Activated CD4-positive, alpha-beta memory T cell treated with anti-CD3 and anti-CD28 coated beads for 36 hours (primary cell): ENCODE results near the gene ZRSR2. TPM values are rescaled to one million over a fixed set of nuclear protein-coding genes. Genes with fewer than 3 reads are reported as not detected.
A peak's percentile ranks its signal among the peaks of the same experiment; 100 is the strongest.
"Not testable (repeated sequence)": the region's sequence is repeated elsewhere in the genome, so short reads cannot be mapped to it uniquely, and the experiment has no call there.

Source experiments
- CTCF ChIA-PET: fragments of 350-600 bp; sonication (Branson Sonifier 250); formaldehyde crosslinking; loops from one replicate; lab custom pipeline; 2021; ENCODE audit warnings: antibody characterized with exemption, inconsistent platforms; lab: Charles Lee
- POLR2A ChIA-PET: fragments of 350-600 bp; sonication (Branson Sonifier 250); formaldehyde crosslinking; loops from one replicate; lab custom pipeline; 2021; ENCODE audit warnings: antibody characterized with exemption; lab: Charles Lee
- DNase-seq: peaks from one replicate; pipeline ENCODE4 v3.0.0-alpha.2; 2020
- H3K27ac Mint-ChIP-seq: one replicate; pipeline ENCODE4 v1.8.0; 2021; ENCODE audit warnings: mixed read lengths
- H3K27me3 Mint-ChIP-seq: one replicate; pipeline ENCODE4 v1.8.0; 2021; ENCODE audit warnings: mixed read lengths
- H3K36me3 Mint-ChIP-seq: one replicate; pipeline ENCODE4 v1.8.0; 2021; ENCODE audit warnings: mixed read lengths
- H3K4me1 Mint-ChIP-seq: one replicate; pipeline ENCODE4 v1.8.0; 2021; ENCODE audit warnings: low read depth, mixed read lengths
- H3K4me3 Mint-ChIP-seq: one replicate; pipeline ENCODE4 v1.8.0; 2021; ENCODE audit warnings: mild to moderate bottlenecking, mixed read lengths
- H3K9me3 Mint-ChIP-seq: one replicate; pipeline ENCODE4 v1.8.0; 2021; ENCODE audit warnings: mixed read lengths
- intact Hi-C: fragments of 100-400 bp; cut with micrococcal nuclease; formaldehyde crosslinking; loops from one replicate; pipeline ENCODE4 v1.15.1; 2023
- total RNA-seq, 2 experiments: library from RNA; stranded (reverse); gene quantifications; one replicate each; pipeline ENCODE4 v1.2.3, GENCODE V29; 2021

ZRSR2 gene
- total RNA-seq, 2 experiments from 2014 or later: 16.2 to 17.3 TPM

DNA sequence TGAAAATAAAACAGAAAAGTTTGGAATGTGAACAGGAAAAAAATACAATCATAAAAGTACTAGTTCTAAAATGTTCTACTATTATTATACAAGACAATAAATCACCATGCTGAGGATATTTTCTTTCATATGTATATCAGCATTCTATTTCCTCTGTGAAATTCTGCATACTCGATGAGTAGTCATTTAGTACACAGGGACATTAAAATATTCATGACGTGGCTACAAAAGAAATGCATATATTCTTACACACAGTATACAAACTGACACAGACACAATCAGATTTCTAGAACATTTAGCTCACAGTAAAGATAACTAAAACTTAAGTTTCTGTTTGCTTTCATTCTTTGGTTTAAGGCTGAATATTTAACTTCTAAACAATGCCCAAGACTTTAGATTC lies 41.1 kb downstream of the ZRSR2 start:
- H3K4me1 Mint-ChIP-seq, intact Hi-C loops, H3K36me3 Mint-ChIP-seq, CTCF ChIA-PET, DNase-seq, H3K4me3 Mint-ChIP-seq, POLR2A ChIA-PET, H3K9me3 Mint-ChIP-seq, H3K27ac Mint-ChIP-seq, H3K27me3 Mint-ChIP-seq: not testable (repeated sequence)

GRCh38 chrX:15834053-15834452 lies 43.8 kb downstream of the ZRSR2 start:
- H3K4me1 Mint-ChIP-seq: no peaks in the 10 kb centered on the region
- no peaks in the 10 kb centered on the region for H3K9me3 Mint-ChIP-seq
- POLR2A ChIA-PET: no interaction called here
- H3K27ac Mint-ChIP-seq: peak overlapping the region; percentile 23
- no peaks in the 10 kb centered on the region for H3K27me3 Mint-ChIP-seq
- DNase-seq: no peak
- peaks cover 2% of the 10 kb centered on the region for H3K36me3 Mint-ChIP-seq
- intact Hi-C loops: no loop called here
- no peak overlapping the region for H3K4me3 Mint-ChIP-seq
- CTCF ChIA-PET: no interaction called here

- Mint-ChIP-seq H3K4me1 (no peaks in the 10 kb centered on the region), H3K9me3 (no peaks in the 10 kb centered on the region), H3K36me3 (peaks cover 2% of the 10 kb centered on the region), H3K4me3 (no peak overlapping the region), H3K27ac (no peak overlapping the region), H3K27me3 (no peaks in the 10 kb centered on the region)
- no peak for DNase-seq
- ChIA-PET CTCF (no interaction called here), POLR2A (no interaction called here)
- intact Hi-C loops: no loop called here
Observed at GRCh38 chrX:15834827-15835595, 44.7 kb downstream of the ZRSR2 start.

DNA sequence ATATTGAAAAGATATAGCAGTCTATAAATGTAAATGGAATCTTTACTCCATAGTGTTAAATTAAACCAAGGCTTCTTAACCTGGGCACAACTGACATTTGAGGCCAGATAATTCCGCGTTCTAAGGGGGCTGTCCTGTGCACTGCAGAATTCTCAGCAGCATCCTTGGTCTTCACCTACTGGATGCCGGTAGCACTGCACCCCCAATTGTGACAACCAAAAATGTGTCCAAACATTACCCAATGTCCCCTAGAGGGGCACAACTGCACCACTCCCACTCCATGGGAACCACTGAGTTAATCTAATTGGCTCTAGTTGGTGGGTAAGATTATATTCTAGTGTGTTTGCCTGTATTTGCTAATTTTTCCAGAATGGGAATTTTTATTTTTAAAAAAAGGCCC lies 47.7 kb downstream of the ZRSR2 start:
- intact Hi-C loops: no loop called here
- CTCF ChIA-PET: no interaction called here
- Mint-ChIP-seq H3K36me3 (peaks cover 7% of the 10 kb centered on the region), H3K9me3 (no peaks in the 10 kb centered on the region), H3K27me3 (no peaks in the 10 kb centered on the region), H3K4me1 (no peaks in the 10 kb centered on the region), H3K4me3 (no peak overlapping the region), H3K27ac (no peak overlapping the region)
- peak; percentile 18 for DNase-seq
- POLR2A ChIA-PET: no interaction called here

- H3K4me3 Mint-ChIP-seq: no peak overlapping the region
- H3K9me3 Mint-ChIP-seq: no peaks in the 10 kb centered on the region
- no peak for DNase-seq
- H3K27me3 Mint-ChIP-seq: no peaks in the 10 kb centered on the region
- peaks cover 9% of the 10 kb centered on the region for H3K36me3 Mint-ChIP-seq
- intact Hi-C loops: no loop called here
- H3K27ac Mint-ChIP-seq: no peak overlapping the region
- POLR2A ChIA-PET: no interaction called here
- CTCF ChIA-PET: no interaction called here
- H3K4me1 Mint-ChIP-seq: no peaks in the 10 kb centered on the region
Observed at GRCh38 chrX:15841853-15842516, 51.7 kb downstream of the ZRSR2 start.

DNA sequence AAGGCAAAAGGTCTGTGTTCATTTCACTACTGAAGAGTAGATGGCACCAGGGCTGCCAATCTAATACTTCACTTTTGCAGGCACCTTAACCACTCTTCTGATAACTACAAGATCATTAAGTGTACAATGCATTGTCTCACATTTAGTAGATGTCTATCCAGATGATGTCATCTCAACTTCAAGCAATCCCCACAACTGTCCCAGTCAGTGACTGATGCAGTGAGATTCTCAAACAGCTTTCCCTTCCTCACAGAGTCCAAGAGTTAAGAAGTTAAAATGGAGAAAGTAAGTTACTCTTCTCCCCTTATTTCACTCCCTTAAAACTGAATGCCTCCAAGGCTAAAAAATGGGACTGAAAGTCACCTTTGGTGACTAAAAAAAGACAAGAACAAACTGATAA lies 53.7 kb downstream of the ZRSR2 start:
- Mint-ChIP-seq H3K36me3 (peaks cover 13% of the 10 kb centered on the region), H3K9me3 (no peaks in the 10 kb centered on the region), H3K27me3 (no peaks in the 10 kb centered on the region), H3K27ac (no peak overlapping the region), H3K4me3 (no peak overlapping the region), H3K4me1 (peaks cover 2% of the 10 kb centered on the region)
- intact Hi-C loops: no loop called here
- POLR2A ChIA-PET: no interaction called here
- CTCF ChIA-PET: no interaction called here
- no peak for DNase-seq

DNA sequence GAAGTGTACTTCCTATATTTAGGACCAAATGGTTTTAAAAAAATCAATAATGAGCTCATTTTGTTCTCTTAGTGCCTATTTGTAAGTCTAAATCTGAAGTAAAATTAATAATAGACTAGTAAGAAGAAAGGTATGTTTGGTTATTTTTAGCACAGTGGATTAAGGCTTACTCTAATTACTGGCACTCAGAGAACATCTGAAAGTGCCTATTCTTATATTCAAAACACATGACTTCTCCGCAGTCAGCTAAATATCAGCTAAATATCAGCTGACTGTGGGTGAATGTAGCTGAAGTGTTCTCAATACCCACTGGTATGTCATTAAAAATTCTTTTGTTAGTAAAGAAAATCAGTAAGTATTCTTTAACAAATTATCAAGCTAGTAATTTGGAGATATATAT lies 58.3 kb downstream of the ZRSR2 start:
- no peak overlapping the region for H3K27ac Mint-ChIP-seq
- no peaks in the 10 kb centered on the region for H3K9me3 Mint-ChIP-seq
- POLR2A ChIA-PET: no interaction called here
- intact Hi-C loops: no loop called here
- CTCF ChIA-PET: interaction anchor here (0.6 kb wide), 1 partner anchor 627 kb away, joined by 3 read pairs; no protein-coding TSS in a partner anchor
- no peak overlapping the region for H3K4me3 Mint-ChIP-seq
- H3K36me3 Mint-ChIP-seq: peaks cover 20% of the 10 kb centered on the region
- H3K4me1 Mint-ChIP-seq: peaks cover 27% of the 10 kb centered on the region
- DNase-seq: no peak
- H3K27me3 Mint-ChIP-seq: no peaks in the 10 kb centered on the region

DNA sequence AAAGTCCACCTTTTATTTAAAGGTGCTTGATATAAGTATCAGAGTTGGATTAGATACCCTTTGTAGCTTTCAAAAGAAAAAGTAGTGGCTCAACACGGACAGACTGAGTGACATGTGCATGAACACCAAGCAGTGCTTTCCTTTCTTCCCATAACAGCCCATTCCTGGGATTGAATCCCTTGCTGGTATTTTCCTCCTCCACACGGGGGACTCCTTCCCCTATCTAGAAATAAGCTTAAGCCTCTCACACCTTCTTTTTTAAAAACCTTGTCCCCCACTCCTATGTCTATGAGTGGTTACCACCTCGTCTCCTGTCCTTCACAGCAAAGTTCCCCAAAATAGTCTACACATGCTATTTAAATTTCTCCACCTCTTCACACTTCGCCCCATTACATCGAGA lies 59.3 kb downstream of the ZRSR2 start:
- Mint-ChIP-seq H3K27me3 (no peaks in the 10 kb centered on the region), H3K27ac (no peak overlapping the region), H3K4me1 (peaks cover 27% of the 10 kb centered on the region), H3K4me3 (no peak overlapping the region), H3K36me3 (peaks cover 20% of the 10 kb centered on the region), H3K9me3 (no peaks in the 10 kb centered on the region)
- intact Hi-C loops: no loop called here
- no peak for DNase-seq
- ChIA-PET POLR2A (interaction anchor here (0.6 kb wide), 1 partner anchor 621 kb away, joined by 3 read pairs; no protein-coding TSS in a partner anchor), CTCF (no interaction called here)

DNA sequence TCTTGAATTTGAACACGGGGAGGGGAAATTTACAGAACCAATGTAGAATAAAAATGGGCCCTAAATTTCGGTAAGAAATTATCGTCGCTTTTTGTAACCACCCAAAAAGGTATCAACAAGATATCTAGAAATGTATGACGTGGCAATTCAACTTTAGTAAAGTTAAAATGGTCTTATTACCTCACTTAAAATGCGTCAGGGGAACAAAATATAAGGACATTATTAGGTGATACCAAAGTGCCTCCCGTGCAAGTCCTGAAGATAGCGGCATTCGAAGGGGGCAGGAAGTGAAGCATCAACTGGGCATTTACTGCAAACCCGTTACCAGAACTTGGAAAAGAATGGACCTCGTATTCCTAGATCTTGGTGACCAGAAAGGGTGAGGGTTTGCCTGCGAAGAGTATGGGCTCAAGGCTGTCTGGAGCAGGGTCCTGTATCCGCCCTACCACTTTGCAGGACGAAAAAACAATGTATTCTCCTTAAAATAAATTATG lies 63.3 kb downstream of the ZRSR2 start:
- no peaks in the 10 kb centered on the region for H3K27me3 Mint-ChIP-seq
- H3K9me3 Mint-ChIP-seq: no peaks in the 10 kb centered on the region
- peak overlapping the region; percentile 64 for H3K4me3 Mint-ChIP-seq
- H3K36me3 Mint-ChIP-seq: peaks cover 12% of the 10 kb centered on the region
- no peak overlapping the region for H3K27ac Mint-ChIP-seq
- H3K4me1 Mint-ChIP-seq: peaks cover 28% of the 10 kb centered on the region
- intact Hi-C loops: loop anchor here (1.0 to 10.0 kb wide), 6 partner anchors 37 to 866 kb away; partner anchors contain the start of genes PIGA, SYAP1 and ZRSR2
- POLR2A ChIA-PET: no interaction called here
- peak; percentile 8 for DNase-seq
- CTCF ChIA-PET: no interaction called here

GRCh38 chrX:15854080-15854655 lies 63.9 kb downstream of the ZRSR2 start:
- Mint-ChIP-seq H3K36me3 (peaks cover 12% of the 10 kb centered on the region), H3K9me3 (no peaks in the 10 kb centered on the region), H3K4me1 (peaks cover 28% of the 10 kb centered on the region), H3K4me3 (peak overlapping the region; percentile 64), H3K27ac (no peak overlapping the region), H3K27me3 (no peaks in the 10 kb centered on the region)
- intact Hi-C loops: loop anchor here (1.0 to 10.0 kb wide), 6 partner anchors 37 to 865 kb away; partner anchors contain the start of genes PIGA, SYAP1 and ZRSR2
- peak; percentile 48 for DNase-seq
- CTCF ChIA-PET: interaction anchor here (0.7 to 1.0 kb wide), 3 partner anchors 61 to 116 kb away, joined by 3 read pairs; partner anchors contain the start of gene CA5B
- POLR2A ChIA-PET: interaction anchor here (1.4 to 1.6 kb wide), 3 partner anchors 63 to 116 kb away, joined by 4 to 6 read pairs (median 4); partner anchors contain the start of genes CA5B and ZRSR2

DNA sequence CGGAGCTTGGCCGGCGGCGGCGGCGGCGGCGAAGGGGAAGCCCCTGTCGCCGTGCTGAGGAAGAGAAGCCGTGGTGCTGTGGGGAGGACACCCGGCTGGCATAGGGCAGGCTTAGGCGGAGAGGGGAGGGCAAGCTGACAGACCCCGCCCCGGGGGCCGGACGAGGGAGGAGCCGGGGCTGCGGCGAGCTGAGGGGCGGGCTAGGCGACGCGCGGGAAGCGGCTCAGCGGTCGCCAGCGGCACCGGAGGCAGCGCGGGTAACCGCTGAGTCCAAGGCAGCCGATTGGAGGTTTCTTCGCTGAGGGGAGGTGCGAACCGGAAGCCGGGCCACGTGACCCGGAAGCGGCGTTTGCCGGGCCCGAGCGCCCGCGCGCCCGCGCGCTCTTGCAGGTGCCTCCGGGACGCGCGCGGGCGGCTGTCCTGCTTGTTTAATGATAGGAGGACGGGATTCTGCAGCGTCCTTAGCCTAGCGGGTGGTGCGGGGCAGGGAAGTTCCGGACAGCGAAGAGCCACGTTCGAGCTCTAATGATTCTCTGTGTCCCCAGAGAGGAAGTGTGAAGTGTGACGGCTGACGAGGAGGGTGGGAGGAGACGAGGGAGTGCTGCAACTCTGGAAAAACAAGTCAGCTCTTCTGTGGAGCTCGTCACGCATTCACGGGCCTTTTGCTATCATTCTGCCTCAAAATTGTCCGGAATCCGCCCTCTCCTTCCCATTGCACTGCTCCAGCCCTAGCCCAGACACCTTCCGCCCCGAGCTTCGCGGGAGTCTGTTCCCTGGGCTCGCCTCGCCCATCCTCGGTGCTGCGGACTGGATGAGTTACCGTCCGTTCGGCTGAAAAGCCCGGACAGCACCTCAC lies 64.7 kb downstream of the ZRSR2 start, which contains the start of gene AP1S2:
AP1S2 (minus strand) TSS at position 102 of the 856 bp plus-strand sequence. CDS start 2,289 bp downstream, outside the sequence.
- H3K4me1 Mint-ChIP-seq: peaks cover 23% of the 10 kb centered on the region

More for the DNA sequence above, 64.7 kb downstream of the ZRSR2 start, which contains the start of gene AP1S2:
- intact Hi-C loops: loop anchor here (1.0 to 10.0 kb wide), 8 partner anchors 38 to 864 kb away; partner anchors contain the start of genes CA5B, PIGA, SYAP1 and ZRSR2
- Mint-ChIP-seq H3K4me3 (peak within 1 kb of the TSS; percentile 86), H3K27ac (peak within 1 kb of the TSS; percentile 95), H3K36me3 (peaks cover 7% of the 10 kb centered on the region), H3K9me3 (no peaks in the 10 kb centered on the region), H3K27me3 (no peaks in the 10 kb centered on the region)
- CTCF ChIA-PET: interaction anchor here (0.7 to 1.0 kb wide), 6 partner anchors 39 to 179 kb away, joined by 3 read pairs; partner anchors contain the start of gene CA5B
- DNase-seq: peak; percentile 94
- POLR2A ChIA-PET: interaction anchor here (1.4 to 1.6 kb wide), 3 partner anchors 64 to 117 kb away, joined by 4 to 6 read pairs (median 4); partner anchors contain the start of genes CA5B and ZRSR2
